ENCODE results near the gene ACSM6. TPM values are rescaled to one million over a fixed set of nuclear protein-coding genes. Genes with fewer than 3 reads are reported as not detected.
"Not testable (repeated sequence)": the region's sequence is repeated elsewhere in the genome, so short reads cannot be mapped to it uniquely, and the experiment has no call there.

The ACSM6 gene
- total and polyA plus RNA-seq, 8 donors = 0.36 to 0.73 (median 0.42) TPM; not detected in 2

DNA sequence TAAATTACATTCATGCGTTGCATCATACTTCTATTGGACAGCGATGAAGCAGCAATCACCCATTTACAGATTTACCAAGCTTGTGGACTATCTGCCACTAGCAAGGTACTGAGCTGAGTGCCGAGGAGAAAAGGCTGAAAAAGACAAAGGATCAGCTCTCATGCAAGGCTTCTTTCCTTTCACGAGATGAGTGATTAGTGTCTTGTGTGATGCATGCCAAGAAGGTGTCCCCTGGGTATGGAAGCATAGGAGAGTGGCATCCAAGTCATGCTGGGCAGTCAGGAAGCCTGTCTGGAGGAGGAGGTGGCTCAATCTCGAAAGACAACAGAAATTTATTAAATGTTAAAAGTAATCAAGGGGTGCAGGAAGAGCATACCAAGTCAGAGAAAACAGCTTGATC lies 40.9 kb downstream of the ACSM6 start:
- no peak overlapping the region for H3K4me3 ChIP-seq
- ATAC-seq = no peak
- no peak for DNase-seq
- H3K4me1 ChIP-seq = peaks cover 0 to 13% of the 10 kb centered on the region in 2 donors
- H3K9me3 ChIP-seq = no peaks in the 10 kb centered on the region
- TF ChIP-seq, protein P1, sequence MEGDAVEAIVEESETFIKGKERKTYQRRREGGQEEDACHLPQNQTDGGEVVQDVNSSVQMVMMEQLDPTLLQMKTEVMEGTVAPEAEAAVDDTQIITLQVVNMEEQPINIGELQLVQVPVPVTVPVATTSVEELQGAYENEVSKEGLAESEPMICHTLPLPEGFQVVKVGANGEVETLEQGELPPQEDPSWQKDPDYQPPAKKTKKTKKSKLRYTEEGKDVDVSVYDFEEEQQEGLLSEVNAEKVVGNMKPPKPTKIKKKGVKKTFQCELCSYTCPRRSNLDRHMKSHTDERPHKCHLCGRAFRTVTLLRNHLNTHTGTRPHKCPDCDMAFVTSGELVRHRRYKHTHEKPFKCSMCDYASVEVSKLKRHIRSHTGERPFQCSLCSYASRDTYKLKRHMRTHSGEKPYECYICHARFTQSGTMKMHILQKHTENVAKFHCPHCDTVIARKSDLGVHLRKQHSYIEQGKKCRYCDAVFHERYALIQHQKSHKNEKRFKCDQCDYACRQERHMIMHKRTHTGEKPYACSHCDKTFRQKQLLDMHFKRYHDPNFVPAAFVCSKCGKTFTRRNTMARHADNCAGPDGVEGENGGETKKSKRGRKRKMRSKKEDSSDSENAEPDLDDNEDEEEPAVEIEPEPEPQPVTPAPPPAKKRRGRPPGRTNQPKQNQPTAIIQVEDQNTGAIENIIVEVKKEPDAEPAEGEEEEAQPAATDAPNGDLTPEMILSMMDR (IDR thresholded peaks at IDR 0.05) = no peak
- no peaks in the 10 kb centered on the region for H3K27me3 ChIP-seq
- peaks cover 0 to 57% of the 10 kb centered on the region in 2 donors for H3K36me3 ChIP-seq
- intact Hi-C loops (cut with DNase I) = no loop called here
- H3K27ac ChIP-seq = no peak overlapping the region

DNA sequence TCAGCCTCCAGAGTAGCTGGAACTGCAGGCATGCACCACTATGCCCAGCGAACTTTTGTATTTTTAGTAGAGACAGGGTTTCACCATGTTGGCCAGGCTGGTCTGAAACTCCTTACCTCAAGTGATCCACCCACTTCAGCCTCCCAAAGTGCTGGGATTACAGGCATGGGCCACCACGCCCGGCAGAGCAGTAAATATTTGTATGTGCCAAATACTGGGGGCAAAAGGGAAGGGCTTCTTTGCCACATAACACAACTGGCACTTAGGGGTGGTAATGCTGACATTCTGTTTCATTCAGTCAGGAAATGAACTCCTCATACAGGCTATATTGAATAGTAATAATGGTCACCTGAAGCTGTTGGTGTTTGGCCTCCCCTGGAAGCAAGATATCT lies 41.6 kb downstream of the ACSM6 start:
- ATAC-seq (peak; percentile 6), DNase-seq (no peak)
- Histone ChIP-seq H3K9me3 (no peaks in the 10 kb centered on the region), H3K4me1 (peaks cover 0 to 13% of the 10 kb centered on the region in 2 donors), H3K4me3 (no peak overlapping the region), H3K36me3 (peaks cover 0 to 63% of the 10 kb centered on the region in 2 donors), H3K27ac (peak overlapping the region in 1 of 2 donors; percentile 25), H3K27me3 (no peaks in the 10 kb centered on the region)
- TF ChIP-seq, protein P1 (IDR thresholded peaks at IDR 0.05) = no peak
- intact Hi-C loops (cut with DNase I) = no loop called here

DNA sequence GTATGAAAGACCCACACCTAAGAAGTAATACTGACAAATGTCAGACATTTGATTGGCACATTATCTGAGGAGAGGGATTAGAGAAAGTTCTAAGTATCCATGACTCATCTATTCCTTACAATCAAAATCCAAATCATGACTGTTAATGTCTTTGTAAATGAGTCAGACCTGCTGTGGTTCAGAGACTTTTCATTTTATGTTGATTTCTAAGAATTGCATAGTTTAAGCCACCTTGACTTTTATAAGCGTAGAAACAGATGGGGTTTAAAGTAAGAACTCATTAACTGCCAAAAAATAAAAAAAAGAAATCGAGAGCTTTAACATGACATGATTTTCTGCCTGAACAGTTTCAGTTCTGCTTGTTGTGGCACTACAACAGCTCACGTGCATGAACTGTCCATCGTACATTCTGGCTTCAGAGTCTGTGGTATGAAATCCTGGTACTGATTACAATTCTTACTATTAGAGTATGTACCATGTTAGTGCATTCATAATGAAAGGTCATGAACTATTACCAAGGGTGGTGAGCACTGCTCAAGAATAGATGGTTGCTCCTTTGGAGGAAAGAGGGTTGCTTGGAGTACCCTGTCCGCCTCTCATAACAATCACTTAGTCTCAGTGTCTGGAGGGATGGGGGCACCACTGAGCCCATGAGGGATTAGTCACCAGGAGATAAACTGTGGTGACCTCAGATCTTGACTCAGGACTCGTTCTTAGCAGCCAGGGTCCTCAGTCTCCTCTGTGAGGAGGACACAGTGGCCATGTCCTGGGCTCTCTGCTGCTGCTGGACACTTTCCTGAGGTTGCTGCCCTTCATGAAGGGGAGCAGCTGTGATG lies 42.2 kb downstream of the ACSM6 start:
- ATAC-seq (peak; percentile 34), DNase-seq (no peak)
- TF ChIP-seq, protein P1 (IDR thresholded peaks at IDR 0.05) = no peak
- Histone ChIP-seq H3K9me3 (no peaks in the 10 kb centered on the region), H3K27me3 (no peaks in the 10 kb centered on the region), H3K36me3 (peaks cover 0 to 69% of the 10 kb centered on the region in 2 donors), H3K4me3 (no peak overlapping the region), H3K27ac (peak overlapping the region in 1 of 2 donors; percentile 25), H3K4me1 (peaks cover 0 to 13% of the 10 kb centered on the region in 2 donors)
- intact Hi-C loops (cut with DNase I) = no loop called here

DNA sequence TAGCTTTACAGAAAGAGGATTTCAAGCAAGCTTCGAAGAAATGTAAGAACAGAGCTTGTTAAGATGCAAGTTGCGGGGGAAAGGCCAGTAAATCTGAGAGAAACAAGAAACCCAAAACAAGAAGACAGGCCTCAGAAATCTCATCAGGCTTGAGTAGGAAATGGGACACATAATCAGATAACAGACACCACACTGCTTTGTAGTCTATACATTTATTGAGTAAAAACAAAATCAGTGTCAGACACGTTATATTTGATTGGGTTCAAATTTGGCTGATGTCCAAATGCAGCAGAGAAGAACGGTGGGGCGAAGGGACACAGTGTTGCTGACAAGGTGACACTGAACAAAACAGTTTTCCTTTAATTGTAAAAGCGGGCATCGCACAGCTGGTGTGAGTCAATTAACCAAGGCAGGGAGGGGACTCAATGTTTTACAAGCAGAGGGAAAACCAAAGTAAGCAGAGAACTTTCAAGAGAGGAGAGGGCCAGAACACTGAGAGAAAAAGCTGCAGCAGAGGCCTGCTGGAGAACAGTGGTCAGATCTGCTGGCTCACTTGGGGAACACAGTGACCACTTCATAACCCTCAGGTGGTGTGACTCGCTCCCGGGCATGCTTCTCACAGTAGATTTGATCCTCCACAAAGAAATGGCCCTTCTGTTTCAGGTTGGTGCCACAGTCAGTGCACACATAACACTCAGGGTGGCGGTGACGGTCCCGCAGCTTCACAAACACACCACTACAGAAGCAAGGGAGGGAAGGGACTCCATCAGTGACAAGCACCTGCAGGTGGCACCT lies 43.5 kb downstream of the ACSM6 start:
- Histone ChIP-seq H3K27me3 (no peaks in the 10 kb centered on the region), H3K4me1 (peaks cover 0 to 13% of the 10 kb centered on the region in 2 donors), H3K9me3 (no peaks in the 10 kb centered on the region), H3K4me3 (no peak overlapping the region), H3K27ac (no peak overlapping the region), H3K36me3 (peaks cover 0 to 74% of the 10 kb centered on the region in 2 donors)
- intact Hi-C loops (cut with DNase I) = no loop called here
- no peak for DNase-seq
- TF ChIP-seq, protein P1 (IDR thresholded peaks at IDR 0.05) = no peak
- ATAC-seq = no peak

DNA sequence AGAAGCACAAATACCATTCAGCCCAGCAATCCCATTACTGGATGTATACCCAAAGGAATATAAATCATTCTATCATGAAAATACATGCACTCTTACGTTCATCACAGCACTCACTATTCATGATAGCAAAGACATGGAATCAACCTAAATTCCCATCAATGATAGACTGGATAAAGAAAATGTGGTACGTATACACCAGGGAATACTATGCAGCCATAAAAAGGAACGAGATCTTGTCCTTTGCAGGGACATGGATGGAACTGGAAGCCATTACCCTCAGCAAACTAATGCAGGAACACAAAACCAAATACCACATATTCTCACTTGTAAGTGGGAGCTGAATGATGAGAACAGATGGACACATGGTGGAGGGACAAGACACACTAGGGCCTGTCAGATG lies 46.1 kb downstream of the ACSM6 start:
- H3K4me1 ChIP-seq = peaks cover 0 to 13% of the 10 kb centered on the region in 2 donors
- H3K27ac ChIP-seq; intact Hi-C loops (cut with DNase I); H3K4me3 ChIP-seq; H3K9me3 ChIP-seq; DNase-seq; ATAC-seq; H3K27me3 ChIP-seq: not testable (repeated sequence)
- H3K36me3 ChIP-seq = peaks cover 0 to 73% of the 10 kb centered on the region in 2 donors

All from left lung (tissue), 10 donors.